HepG2 (cell line): Measurements from ENCODE around the gene NDRG3. TPM values are rescaled to one million over a fixed set of nuclear protein-coding genes. Genes with fewer than 3 reads are reported as not detected.

Source experiments
- ATF7 ChIP-seq, 2 experiments: fragments of 450-650 bp in 1 of 2; sonication (generic) in 1 of 2; formaldehyde crosslinking in 1 of 2; IDR thresholded peaks; 2 replicates each; pipeline versions ENCODE4 v1.4.0 to v1.6.1; 2016 to 2020; ENCODE audit warnings: antibody characterized with exemption in 1 of 2, mild to moderate bottlenecking in 1 of 2, missing genetic modification reagents in 1 of 2
- KIAA2018 ChIP-seq: sonication (generic); formaldehyde crosslinking; IDR thresholded peaks from 2 replicates; pipeline ENCODE4 v1.5.0; 2020; ENCODE audit warnings: mild to moderate bottlenecking, missing genetic modification reagents, borderline replicate concordance
- TCF12 ChIP-seq, 2 experiments: fragments of 450-650 bp in 1 of 2; sonication (generic) in 1 of 2; formaldehyde crosslinking in 1 of 2; IDR thresholded peaks; 2 replicates each; pipeline versions ENCODE4 v1.6.1 to v1.8.0; 2017 to 2022; ENCODE audit warnings: antibody characterized with exemption in 1 of 2, mild to moderate bottlenecking in 1 of 2, missing genetic modification reagents in 1 of 2, moderate library complexity in 1 of 2
- TOPORS ChIP-seq: sonication (generic); formaldehyde crosslinking; IDR thresholded peaks from 2 replicates; pipeline ENCODE4 v1.8.0; 2023; ENCODE audit warnings: mild to moderate bottlenecking, missing genetic modification reagents
- ZBTB34 ChIP-seq: sonication (generic); formaldehyde crosslinking; IDR thresholded peaks from 2 replicates; pipeline ENCODE4 v1.8.0; 2022; ENCODE audit warnings: mild to moderate bottlenecking, missing genetic modification reagents
- ZNF142 ChIP-seq: sonication (generic); formaldehyde crosslinking; IDR thresholded peaks from 2 replicates; pipeline ENCODE4 v1.4.0; 2020; ENCODE audit warnings: missing genetic modification reagents
- ZNF549 ChIP-seq: sonication (generic); formaldehyde crosslinking; IDR thresholded peaks from 2 replicates; pipeline ENCODE4 v1.5.0; 2020; ENCODE audit warnings: missing genetic modification reagents
- ZNF580 ChIP-seq: IDR thresholded peaks from 2 replicates; pipeline ENCODE4 v1.6.1; 2016; ENCODE audit warnings: low read depth, borderline replicate concordance
- ZNF691 ChIP-seq: sonication (generic); formaldehyde crosslinking; IDR thresholded peaks from 2 replicates; pipeline ENCODE4 v1.4.0; 2020; ENCODE audit warnings: missing genetic modification reagents, low read depth, mild to moderate bottlenecking, borderline replicate concordance
- polyA plus RNA-seq, 8 experiments: library from polyadenylated mRNA; depleted of rRNA in 3 of 8; stranded (reverse) in 7 of 8; unstranded in 1 of 8; fragments of >200 nt; fragmentation: Illumina TruSeq in 4 of 8; extraction: Trizol in 4 of 8; gene quantifications; 2 replicates each; pipeline versions ENCODE4 v1.2.1 to v1.2.3, GENCODE V29; 2011 to 2016; ENCODE audit warnings: low read depth in 4 of 8, missing spikeins in 1 of 8, mixed read lengths in 1 of 8; ENCODE audit not compliant: insufficient read depth in 1 of 8
- total RNA-seq, 5 experiments: library from RNA; depleted of rRNA; stranded (reverse); fragments of >200 nt; fragmentation: Illumina TruSeq; extraction: Trizol; gene quantifications; 2 replicates each; pipeline ENCODE4 v1.2.3, GENCODE V29; 2016; ENCODE audit warnings: low read depth in 1 of 5

NDRG3 gene
- total and polyA plus RNA-seq, 2 of the 13 experiments (the other 11 are each of a cell fraction or from before 2014, with no cell fraction given), result 36.0 to 40.5 TPM

GRCh38 chr20:36773597-36774390, 27.9 kb upstream of the NDRG3 start, which contains the start of gene DSN1 (continued):
- TF ChIP-seq KIAA2018 (CRISPR knock-in tag), result no peak
- TF ChIP-seq ZNF691 (CRISPR knock-in tag), result no peak; the same call in 1 of the 2 replicates
- TF ChIP-seq ZNF549, result no peak
- no peak for TF ChIP-seq TCF12 (IDR thresholded peaks at IDR 0.05)
- 0 out of 2 replicates have a peak, but pooled peaks have one; percentile 6 for TF ChIP-seq TCF12 (CRISPR knock-in tag; IDR thresholded peaks at IDR 0.05)
- TF ChIP-seq ATF7 (IDR thresholded peaks at IDR 0.05), result no peak
- peak; percentile 86 for TF ChIP-seq ATF7 (CRISPR knock-in tag; IDR thresholded peaks at IDR 0.05)
- TF ChIP-seq ZNF142 (CRISPR knock-in tag), result peak; percentile 84
- TF ChIP-seq ZNF580, result peak; percentile 91; the same call in 1 of the 2 replicates
- peak; percentile 91; the same call in 1 of the 2 replicates for TF ChIP-seq ZBTB34
- TF ChIP-seq TOPORS, result peak; percentile 94
